Fibroblast of mammary gland (primary cell): ENCODE results near the gene ZC3H12C.
A peak's percentile ranks its signal among the peaks of the same experiment; 100 is the strongest.

ENCODE experiments used
- DNase-seq: peaks from one replicate; pipeline ENCODE4 v3.0.0-alpha.2; 2010; ENCODE audit warnings: low read depth
- H3K4me3 ChIP-seq: 2 replicates; pipeline ENCODE4 v1.5.1; 2011; ENCODE audit warnings: low read depth, mild to moderate bottlenecking, low read length, moderate library complexity; ENCODE audit not compliant: control insufficient read depth
- TF ChIP-seq, protein P1 (sequence below): conservative IDR thresholded peaks from 2 replicates; pipeline ENCODE4 v1.5.1; 2011; ENCODE audit warnings: low read depth, low read length, inconsistent platforms; ENCODE audit not compliant: control insufficient read depth, insufficient read depth

The ZC3H12C gene

GRCh38 chr11:110174645-110175310 lies 81.6 kb downstream of the ZC3H12C start:
- DNase-seq, result peak; percentile 69
- H3K4me3 ChIP-seq, result no peak overlapping the region
- TF ChIP-seq, protein P1, sequence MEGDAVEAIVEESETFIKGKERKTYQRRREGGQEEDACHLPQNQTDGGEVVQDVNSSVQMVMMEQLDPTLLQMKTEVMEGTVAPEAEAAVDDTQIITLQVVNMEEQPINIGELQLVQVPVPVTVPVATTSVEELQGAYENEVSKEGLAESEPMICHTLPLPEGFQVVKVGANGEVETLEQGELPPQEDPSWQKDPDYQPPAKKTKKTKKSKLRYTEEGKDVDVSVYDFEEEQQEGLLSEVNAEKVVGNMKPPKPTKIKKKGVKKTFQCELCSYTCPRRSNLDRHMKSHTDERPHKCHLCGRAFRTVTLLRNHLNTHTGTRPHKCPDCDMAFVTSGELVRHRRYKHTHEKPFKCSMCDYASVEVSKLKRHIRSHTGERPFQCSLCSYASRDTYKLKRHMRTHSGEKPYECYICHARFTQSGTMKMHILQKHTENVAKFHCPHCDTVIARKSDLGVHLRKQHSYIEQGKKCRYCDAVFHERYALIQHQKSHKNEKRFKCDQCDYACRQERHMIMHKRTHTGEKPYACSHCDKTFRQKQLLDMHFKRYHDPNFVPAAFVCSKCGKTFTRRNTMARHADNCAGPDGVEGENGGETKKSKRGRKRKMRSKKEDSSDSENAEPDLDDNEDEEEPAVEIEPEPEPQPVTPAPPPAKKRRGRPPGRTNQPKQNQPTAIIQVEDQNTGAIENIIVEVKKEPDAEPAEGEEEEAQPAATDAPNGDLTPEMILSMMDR, result no peak

- DNase-seq, result peak; percentile 73
- no peak overlapping the region for H3K4me3 ChIP-seq
- TF ChIP-seq, protein P1, result no peak
These were observed 83.3 kb downstream of the ZC3H12C start for GRCh38 chr11:110176366-110177085.

GRCh38 chr11:110177086-110177456 lies 83.9 kb downstream of the ZC3H12C start:
- TF ChIP-seq, protein P1, result no peak
- DNase-seq, result no peak
- H3K4me3 ChIP-seq, result no peak overlapping the region

- H3K4me3 ChIP-seq, result no peak overlapping the region
- no peak for DNase-seq
- TF ChIP-seq, protein P1, result no peak
These were observed 85.9 kb downstream of the ZC3H12C start for GRCh38 chr11:110179064-110179463.

DNA sequence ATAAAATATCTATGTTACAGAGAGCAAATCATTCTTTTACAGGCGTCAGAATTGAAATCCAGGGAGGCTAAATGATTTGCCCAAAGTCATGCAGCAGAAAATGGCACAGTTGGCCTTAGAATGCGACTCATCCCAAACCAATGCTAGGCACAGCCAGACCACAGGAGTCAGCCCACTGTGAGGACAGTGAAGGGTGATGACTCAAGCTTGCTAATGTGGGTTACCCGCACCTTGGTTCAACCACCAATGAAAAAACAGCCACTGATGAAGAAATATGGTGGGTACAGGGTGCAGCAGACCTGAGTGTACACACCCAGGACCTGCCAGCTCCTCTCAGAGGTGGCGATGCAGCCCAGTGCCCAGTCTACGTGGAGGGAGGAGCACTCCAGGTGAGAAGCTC lies 89.7 kb downstream of the ZC3H12C start:
- TF ChIP-seq, protein P1, result no peak
- H3K4me3 ChIP-seq, result no peak overlapping the region
- peak; percentile 95 for DNase-seq

DNA sequence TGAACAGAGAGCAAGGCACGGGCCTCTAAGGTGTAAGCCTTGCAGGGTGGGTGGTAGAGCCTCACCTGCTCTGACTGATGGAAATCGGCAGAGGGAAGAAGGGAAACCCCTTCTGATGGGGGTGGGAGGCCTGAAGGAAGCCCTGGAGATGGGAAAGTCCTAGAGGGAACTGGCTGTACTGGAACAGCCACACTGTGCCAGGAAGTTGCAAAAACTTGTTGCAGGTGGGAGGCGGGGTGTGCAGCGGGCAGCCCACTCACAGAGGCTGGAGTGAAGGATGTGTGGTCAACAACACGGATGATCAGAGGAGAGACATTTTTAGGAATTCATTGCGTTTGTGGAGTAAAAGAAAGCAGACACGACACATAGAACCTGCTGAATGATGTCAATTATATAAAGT lies 91.3 kb downstream of the ZC3H12C start:
- H3K4me3 ChIP-seq, result no peak overlapping the region
- DNase-seq, result peak; percentile 95
- TF ChIP-seq, protein P1, result no peak

DNA sequence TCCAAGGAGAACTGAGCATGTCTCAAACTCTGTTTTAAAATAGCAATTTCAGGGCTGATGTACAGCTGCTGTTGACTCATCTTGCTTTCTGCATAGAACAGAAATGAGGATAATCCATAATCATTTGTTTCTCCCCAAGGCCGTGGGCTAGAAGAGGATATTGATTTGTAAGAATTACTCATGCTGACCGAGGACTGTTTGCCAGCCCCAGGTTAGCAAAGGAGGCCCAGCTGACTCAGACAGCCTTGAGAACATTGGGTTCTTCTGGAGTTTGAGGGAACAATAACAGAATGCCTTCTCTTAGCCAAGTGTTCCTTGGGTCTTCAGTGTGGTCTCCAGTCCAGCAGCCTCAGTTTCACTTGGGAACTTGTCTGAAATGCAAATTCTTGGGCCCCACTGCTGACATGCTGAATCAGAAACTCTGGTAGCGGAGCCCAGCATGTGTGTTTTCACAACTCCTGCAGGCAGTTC lies 92.0 kb downstream of the ZC3H12C start:
- no peak overlapping the region for H3K4me3 ChIP-seq
- TF ChIP-seq, protein P1, result no peak
- peak; percentile 100 for DNase-seq
